ENCODE data around the gene NF1. TPM values are rescaled to one million over a fixed set of nuclear protein-coding genes. Genes with fewer than 3 reads are reported as not detected.
A peak's percentile ranks its signal among the peaks of the same experiment; 100 is the strongest.

Gene NF1
- total RNA-seq, 3 donors from 2014 or later: 61.6 to 129 (median 97.7) TPM

GRCh38 chr17:31405890-31406371, 311.2 kb downstream of the NF1 start:
- H3K27me3 ChIP-seq: no peaks in the 10 kb centered on the region
- intact Hi-C loops (cut with DNase I; ENCODE audit: low total_unique reads): no loop called here
- DNase-seq (ENCODE audit: low spot score in 2 of 2): no peak
- TF ChIP-seq POLR2AphosphoS5 (IDR thresholded peaks at IDR 0.05) (no peak), CTCF (IDR thresholded peaks at IDR 0.05) (no peak), POLR2A (IDR thresholded peaks at IDR 0.05) (no peak)
- no peak overlapping the region for H3K27ac ChIP-seq
- no peaks in the 10 kb centered on the region for H3K36me3 ChIP-seq
- no peaks in the 10 kb centered on the region for H3K4me1 ChIP-seq
- H3K4me3 ChIP-seq: no peak overlapping the region
- no peaks in the 10 kb centered on the region for H3K9me3 ChIP-seq

GRCh38 chr17:31408586-31408985, 313.8 kb downstream of the NF1 start:
- peak in 1 of 2 donors; percentile 25 for DNase-seq (ENCODE audit: low spot score in 2 of 2)
- H3K9me3 ChIP-seq: no peaks in the 10 kb centered on the region
- TF ChIP-seq POLR2A (IDR thresholded peaks at IDR 0.05): no peak
- no peak for TF ChIP-seq POLR2AphosphoS5 (IDR thresholded peaks at IDR 0.05)
- no peak for TF ChIP-seq CTCF (IDR thresholded peaks at IDR 0.05)
- intact Hi-C loops (cut with DNase I; ENCODE audit: low total_unique reads): no loop called here
- H3K27ac ChIP-seq: no peak overlapping the region
- no peak overlapping the region for H3K4me3 ChIP-seq
- no peaks in the 10 kb centered on the region for H3K27me3 ChIP-seq
- no peaks in the 10 kb centered on the region for H3K36me3 ChIP-seq
- H3K4me1 ChIP-seq: no peaks in the 10 kb centered on the region

GRCh38 chr17:31411707-31412285, 317.0 kb downstream of the NF1 start:
- H3K4me1 ChIP-seq: no peaks in the 10 kb centered on the region
- no peaks in the 10 kb centered on the region for H3K27me3 ChIP-seq
- DNase-seq (ENCODE audit: low spot score in 2 of 2): no peak
- no peaks in the 10 kb centered on the region for H3K9me3 ChIP-seq
- TF ChIP-seq POLR2A (IDR thresholded peaks at IDR 0.05): no peak
- TF ChIP-seq POLR2AphosphoS5 (IDR thresholded peaks at IDR 0.05): no peak
- TF ChIP-seq CTCF (IDR thresholded peaks at IDR 0.05): no peak
- H3K36me3 ChIP-seq: no peaks in the 10 kb centered on the region
- no peak overlapping the region for H3K4me3 ChIP-seq
- intact Hi-C loops (cut with DNase I; ENCODE audit: low total_unique reads): no loop called here
- H3K27ac ChIP-seq: no peak overlapping the region

- Histone ChIP-seq H3K27me3 (no peaks in the 10 kb centered on the region), H3K4me1 (no peaks in the 10 kb centered on the region), H3K27ac (no peak overlapping the region), H3K36me3 (no peaks in the 10 kb centered on the region), H3K4me3 (no peak overlapping the region), H3K9me3 (no peaks in the 10 kb centered on the region)
- intact Hi-C loops (cut with DNase I; ENCODE audit: low total_unique reads): no loop called here
- DNase-seq (ENCODE audit: low spot score in 2 of 2): no peak
- no peak for TF ChIP-seq POLR2A (IDR thresholded peaks at IDR 0.05)
- no peak for TF ChIP-seq CTCF (IDR thresholded peaks at IDR 0.05)
- TF ChIP-seq POLR2AphosphoS5 (IDR thresholded peaks at IDR 0.05): no peak
Measured at GRCh38 chr17:31412511-31412910, 317.7 kb downstream of the NF1 start.

- no peak overlapping the region for H3K27ac ChIP-seq
- no peaks in the 10 kb centered on the region for H3K27me3 ChIP-seq
- intact Hi-C loops (cut with DNase I; ENCODE audit: low total_unique reads): no loop called here
- H3K4me3 ChIP-seq: no peak overlapping the region
- no peak for DNase-seq (ENCODE audit: low spot score in 2 of 2)
- no peaks in the 10 kb centered on the region for H3K9me3 ChIP-seq
- H3K4me1 ChIP-seq: no peaks in the 10 kb centered on the region
- no peak for TF ChIP-seq POLR2AphosphoS5 (IDR thresholded peaks at IDR 0.05)
- no peak for TF ChIP-seq CTCF (IDR thresholded peaks at IDR 0.05)
- no peaks in the 10 kb centered on the region for H3K36me3 ChIP-seq
Measured at GRCh38 chr17:31413081-31413799, 318.5 kb downstream of the NF1 start.
